ENCODE results near the gene MRPL36.

DNA sequence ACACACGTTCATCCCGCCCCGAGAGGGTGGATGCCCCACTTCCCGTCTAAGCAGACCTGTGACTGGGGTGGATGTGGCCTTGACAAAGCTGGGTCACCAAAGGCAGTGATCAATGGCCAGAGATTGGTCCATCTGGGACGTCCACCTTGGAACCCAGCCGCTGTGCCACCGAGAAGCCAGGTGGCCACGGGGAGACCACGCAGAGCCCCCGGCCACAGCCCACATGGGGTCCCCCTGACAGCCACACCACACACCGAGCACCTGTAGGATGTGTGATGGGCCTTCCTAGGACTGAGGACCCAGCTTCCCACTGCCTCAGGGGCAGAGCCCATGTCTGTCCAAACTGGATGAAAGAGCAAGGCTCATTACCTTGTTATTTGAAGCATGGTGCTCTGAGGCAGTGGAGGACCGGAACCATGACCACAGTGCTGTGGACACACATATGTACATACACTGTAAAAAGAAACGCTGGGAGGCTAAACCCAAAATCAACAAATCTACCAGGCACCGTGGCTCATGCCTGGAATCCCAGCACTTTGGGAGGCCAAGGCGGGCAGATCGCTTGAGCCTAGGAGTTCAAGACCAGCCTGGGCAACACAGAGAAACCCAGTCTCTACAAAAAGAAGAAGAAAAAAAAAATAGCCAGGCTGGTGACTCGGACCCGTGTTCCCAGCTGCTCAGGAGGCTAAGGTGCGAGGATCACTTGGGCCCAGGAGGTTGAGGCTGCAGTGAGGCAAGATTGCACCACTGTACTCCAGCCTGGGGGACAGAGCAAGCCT is 50.1 kb downstream of the MRPL36 start:
- TF ChIP-seq EZH2 (IDR thresholded peaks at IDR 0.05; ENCODE audit: borderline replicate concordance, low read depth, low read length, poor library complexity, severe bottlenecking), result no peak
- TF ChIP-seq CTCF (conservative IDR thresholded peaks at IDR 0.05; ENCODE audit: low read depth, low read length), result no peak

Measured in A673 (cell line).